CD4-positive, alpha-beta T cell (primary cell): ENCODE measurements around the gene NDRG2. TPM values are rescaled to one million over a fixed set of nuclear protein-coding genes. Genes with fewer than 3 reads are reported as not detected.

Experiments used
- ATAC-seq: fragments of 200-7000 bp; cut with Tn5 transposase; one replicate; pipeline ENCODE4 v1.10.0; 2022; ENCODE audit warnings: mild to moderate bottlenecking; ENCODE audit not compliant: poor library complexity
- CTCF ChIA-PET: fragments of 350-600 bp; sonication (Branson Sonifier 250); formaldehyde crosslinking; loops from one replicate; lab custom pipeline; 2021; ENCODE audit warnings: antibody characterized with exemption, inconsistent platforms; lab: Charles Lee
- POLR2A ChIA-PET: fragments of 350-600 bp; sonication (Branson Sonifier 250); formaldehyde crosslinking; loops from one replicate; lab custom pipeline; 2021; ENCODE audit warnings: antibody characterized with exemption, inconsistent platforms; lab: Charles Lee
- DNase-seq, 14 experiments: peaks; one replicate each; pipeline ENCODE4 v3.0.0-alpha.2; 2013 to 2020; ENCODE audit warnings: mixed read lengths in 2 of 14
- H3K27ac ChIP-seq, 2 donors: one replicate each; pipeline versions ENCODE4 v1.5.1 to v1.7.0; 2013; ENCODE audit warnings: low read length in 2 of 2, low read depth in 1 of 2, mild to moderate bottlenecking in 1 of 2
- H3K27me3 ChIP-seq, 2 experiments: 1 replicate in 1 of 2; 2 replicates in 1 of 2; pipeline versions ENCODE4 v1.6.1 to v1.7.0; 2013; ENCODE audit warnings: low read length in 2 of 2, control low read depth in 1 of 2, mild to moderate bottlenecking in 1 of 2, moderate library complexity in 1 of 2; ENCODE audit not compliant: insufficient read depth in 2 of 2, control insufficient read depth in 1 of 2
- H3K36me3 ChIP-seq: one replicate; pipeline ENCODE4 v1.6.1; 2013; ENCODE audit warnings: low read length, control low read depth; ENCODE audit not compliant: insufficient read depth
- H3K4me1 ChIP-seq: one replicate; pipeline ENCODE4 v1.6.1; 2013; ENCODE audit warnings: low read length, control low read depth; ENCODE audit not compliant: insufficient read depth
- H3K4me3 ChIP-seq: one replicate; pipeline ENCODE4 v1.5.1; 2013; ENCODE audit warnings: mild to moderate bottlenecking, low read length, moderate library complexity
- H3K9me3 ChIP-seq, 2 experiments: 1 replicate in 1 of 2; 2 replicates in 1 of 2; pipeline versions ENCODE4 v1.6.1 to v1.7.0; 2013; ENCODE audit warnings: low read length in 2 of 2, mild to moderate bottlenecking in 2 of 2, control low read depth in 1 of 2, moderate library complexity in 1 of 2; ENCODE audit not compliant: control insufficient read depth in 1 of 2, insufficient read depth in 1 of 2
- H3K27ac Mint-ChIP-seq: one replicate; pipeline ENCODE4 v1.8.0; 2020; ENCODE audit warnings: mixed read lengths
- H3K27me3 Mint-ChIP-seq: one replicate; pipeline ENCODE4 v1.8.0; 2021; ENCODE audit warnings: mixed read lengths
- H3K36me3 Mint-ChIP-seq: one replicate; pipeline ENCODE4 v1.8.0; 2021; ENCODE audit warnings: low read depth, mixed read lengths
- H3K4me1 Mint-ChIP-seq: one replicate; pipeline ENCODE4 v1.8.0; 2021; ENCODE audit warnings: low read depth, mixed read lengths
- H3K4me3 Mint-ChIP-seq: one replicate; pipeline ENCODE4 v1.8.0; 2020; ENCODE audit warnings: mild to moderate bottlenecking, mixed read lengths
- H3K9me3 Mint-ChIP-seq: one replicate; pipeline ENCODE4 v1.8.0; 2020; ENCODE audit warnings: mixed read lengths
- CTCF ChIP-seq: fragments of 200-600 bp; IDR thresholded peaks from one replicate; pipeline ENCODE4 v1.8.0; 2022; ENCODE audit warnings: antibody characterized with exemption, mild to moderate bottlenecking
- intact Hi-C, 2 experiments: fragments of 100-400 bp; cut with DNase I in 1 of 2; cut with micrococcal nuclease in 1 of 2; formaldehyde crosslinking; loops; one replicate each; pipeline versions ENCODE4 v1.15.1 to v1.9.0; 2023 to 2025; cut with DNase I, micrococcal nuclease
- total RNA-seq, 174 experiments: library from RNA in 2 of 174; stranded (reverse) in 2 of 174; gene quantifications; one replicate each; pipeline ENCODE4 v1.2.3 and lab custom pipeline; 2021 to 2026

Gene NDRG2
- total RNA-seq, 2 experiments from 2014 or later = 26.7 to 28.6 TPM

- ChIA-PET POLR2A (no interaction called here), CTCF (no interaction called here)
- no peaks in the 10 kb centered on the region for H3K36me3 ChIP-seq
- H3K4me1 Mint-ChIP-seq = no peaks in the 10 kb centered on the region
- intact Hi-C loops = no loop called here
- no peak for TF ChIP-seq CTCF
- peaks cover 12% of the 10 kb centered on the region for H3K27me3 Mint-ChIP-seq
- no peak overlapping the region for H3K27ac ChIP-seq
- H3K9me3 ChIP-seq = no peaks in the 10 kb centered on the region
- no peaks in the 10 kb centered on the region for H3K27me3 ChIP-seq
- H3K36me3 Mint-ChIP-seq = no peaks in the 10 kb centered on the region
- H3K4me3 Mint-ChIP-seq = no peak overlapping the region
- H3K4me1 ChIP-seq = no peaks in the 10 kb centered on the region
- no peaks in the 10 kb centered on the region for H3K9me3 Mint-ChIP-seq
- no peak for DNase-seq
- no peak for ATAC-seq
- no peak overlapping the region for H3K27ac Mint-ChIP-seq
- no peak overlapping the region for H3K4me3 ChIP-seq
Measured at GRCh38 chr14:21054123-21054767, 29.4 kb upstream of the NDRG2 start.

GRCh38 chr14:21053184-21054122, 28.6 kb upstream of the NDRG2 start:
- intact Hi-C loops = no loop called here
- Mint-ChIP-seq H3K36me3 (no peaks in the 10 kb centered on the region), H3K4me1 (no peaks in the 10 kb centered on the region), H3K4me3 (no peak overlapping the region), H3K9me3 (no peaks in the 10 kb centered on the region), H3K27ac (no peak overlapping the region), H3K27me3 (peaks cover 14% of the 10 kb centered on the region)
- POLR2A ChIA-PET = no interaction called here
- ATAC-seq = no peak
- DNase-seq = no peak
- H3K4me3 ChIP-seq = no peak overlapping the region
- CTCF ChIA-PET = no interaction called here
- H3K4me1 ChIP-seq = no peaks in the 10 kb centered on the region
- H3K36me3 ChIP-seq = no peaks in the 10 kb centered on the region
- no peak overlapping the region for H3K27ac ChIP-seq
- no peak for TF ChIP-seq CTCF
- no peaks in the 10 kb centered on the region for H3K27me3 ChIP-seq
- H3K9me3 ChIP-seq = no peaks in the 10 kb centered on the region

GRCh38 chr14:21050597-21050996, 25.7 kb upstream of the NDRG2 start:
- H3K27ac Mint-ChIP-seq = no peak overlapping the region
- DNase-seq = no peak
- intact Hi-C loops = no loop called here
- peaks cover 16% of the 10 kb centered on the region for H3K27me3 Mint-ChIP-seq
- Histone ChIP-seq H3K27me3 (no peaks in the 10 kb centered on the region), H3K27ac (no peak overlapping the region), H3K4me3 (no peak overlapping the region), H3K9me3 (no peaks in the 10 kb centered on the region), H3K36me3 (no peaks in the 10 kb centered on the region), H3K4me1 (no peaks in the 10 kb centered on the region)
- ChIA-PET CTCF (no interaction called here), POLR2A (no interaction called here)
- no peak for TF ChIP-seq CTCF
- no peak overlapping the region for H3K4me3 Mint-ChIP-seq
- H3K4me1 Mint-ChIP-seq = no peaks in the 10 kb centered on the region
- ATAC-seq = no peak
- H3K36me3 Mint-ChIP-seq = no peaks in the 10 kb centered on the region
- H3K9me3 Mint-ChIP-seq = no peaks in the 10 kb centered on the region
